HL-60 (cell line): Measurements from ENCODE around the gene ADD1.

ENCODE experiments used
- DNase-seq, 2 experiments: peaks; one replicate each; pipeline ENCODE4 v3.0.0-alpha.2; 2010 to 2020; ENCODE audit warnings: low read depth in 1 of 2, low spot score in 1 of 2
- H3K27ac ChIP-seq: fragments of 250-450 bp; sonication (Bioruptor Pico); replicated peaks from 2 replicates; pipeline ENCODE4 v1.5.1; 2020; ENCODE audit warnings: mild to moderate bottlenecking, moderate library complexity
- H3K27me3 ChIP-seq: fragments of 250-450 bp; sonication (Bioruptor Pico); 2 replicates; pipeline ENCODE4 v1.5.1; 2021; ENCODE audit warnings: mild to moderate bottlenecking, moderate library complexity; ENCODE audit not compliant: insufficient read depth, poor library complexity, severe bottlenecking
- H3K4me3 ChIP-seq: replicated peaks from 2 replicates; pipeline ENCODE4 v1.5.1; 2011; ENCODE audit warnings: mild to moderate bottlenecking, control low read depth, low read length; ENCODE audit not compliant: insufficient read depth
- CTCF ChIP-seq: IDR thresholded peaks from one replicate; pipeline ENCODE4 v1.5.1; 2011; ENCODE audit warnings: low read length, control low read depth, inconsistent platforms; ENCODE audit not compliant: insufficient read depth
- GABPA ChIP-seq: IDR thresholded peaks from 2 replicates; pipeline ENCODE4 v1.6.1; 2012; ENCODE audit warnings: low read depth
- POLR2AphosphoS5 ChIP-seq: IDR thresholded peaks from 2 replicates; pipeline ENCODE4 v1.6.1; 2012; ENCODE audit warnings: low read depth
- SPI1 ChIP-seq: IDR thresholded peaks from 2 replicates; pipeline ENCODE4 v1.6.1; 2012; ENCODE audit warnings: low read depth, mild to moderate bottlenecking, borderline replicate concordance
- TF ChIP-seq, protein P1 (sequence below): IDR thresholded peaks from 2 replicates; pipeline ENCODE4 v1.6.1; 2012; ENCODE audit warnings: low read depth; ENCODE audit not compliant: insufficient replicate concordance

ADD1 gene

DNA sequence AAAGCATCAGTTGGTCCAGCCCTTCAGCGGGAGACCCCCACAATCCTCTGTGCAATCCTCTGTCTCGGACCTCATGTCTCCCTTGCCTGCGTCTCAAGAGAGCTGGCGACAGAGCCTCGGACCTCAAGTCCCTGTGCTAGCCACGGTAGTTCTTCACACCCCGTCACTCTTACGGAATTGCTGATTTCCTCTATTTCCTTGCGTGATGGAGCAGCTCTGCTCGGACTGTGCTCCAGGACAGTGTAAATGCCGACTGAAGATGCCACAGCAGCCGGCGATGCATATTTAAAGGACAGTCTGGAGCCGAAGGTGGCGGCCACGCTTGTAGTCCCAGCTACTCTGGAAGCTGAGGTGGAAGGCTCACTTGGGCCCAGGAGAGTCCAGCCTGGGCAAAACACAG is 121.6 kb downstream of the ADD1 start:
- H3K4me3 ChIP-seq = no peak overlapping the region
- no peak for DNase-seq
- TF ChIP-seq GABPA = no peak
- no peak for TF ChIP-seq SPI1
- TF ChIP-seq, protein P1, sequence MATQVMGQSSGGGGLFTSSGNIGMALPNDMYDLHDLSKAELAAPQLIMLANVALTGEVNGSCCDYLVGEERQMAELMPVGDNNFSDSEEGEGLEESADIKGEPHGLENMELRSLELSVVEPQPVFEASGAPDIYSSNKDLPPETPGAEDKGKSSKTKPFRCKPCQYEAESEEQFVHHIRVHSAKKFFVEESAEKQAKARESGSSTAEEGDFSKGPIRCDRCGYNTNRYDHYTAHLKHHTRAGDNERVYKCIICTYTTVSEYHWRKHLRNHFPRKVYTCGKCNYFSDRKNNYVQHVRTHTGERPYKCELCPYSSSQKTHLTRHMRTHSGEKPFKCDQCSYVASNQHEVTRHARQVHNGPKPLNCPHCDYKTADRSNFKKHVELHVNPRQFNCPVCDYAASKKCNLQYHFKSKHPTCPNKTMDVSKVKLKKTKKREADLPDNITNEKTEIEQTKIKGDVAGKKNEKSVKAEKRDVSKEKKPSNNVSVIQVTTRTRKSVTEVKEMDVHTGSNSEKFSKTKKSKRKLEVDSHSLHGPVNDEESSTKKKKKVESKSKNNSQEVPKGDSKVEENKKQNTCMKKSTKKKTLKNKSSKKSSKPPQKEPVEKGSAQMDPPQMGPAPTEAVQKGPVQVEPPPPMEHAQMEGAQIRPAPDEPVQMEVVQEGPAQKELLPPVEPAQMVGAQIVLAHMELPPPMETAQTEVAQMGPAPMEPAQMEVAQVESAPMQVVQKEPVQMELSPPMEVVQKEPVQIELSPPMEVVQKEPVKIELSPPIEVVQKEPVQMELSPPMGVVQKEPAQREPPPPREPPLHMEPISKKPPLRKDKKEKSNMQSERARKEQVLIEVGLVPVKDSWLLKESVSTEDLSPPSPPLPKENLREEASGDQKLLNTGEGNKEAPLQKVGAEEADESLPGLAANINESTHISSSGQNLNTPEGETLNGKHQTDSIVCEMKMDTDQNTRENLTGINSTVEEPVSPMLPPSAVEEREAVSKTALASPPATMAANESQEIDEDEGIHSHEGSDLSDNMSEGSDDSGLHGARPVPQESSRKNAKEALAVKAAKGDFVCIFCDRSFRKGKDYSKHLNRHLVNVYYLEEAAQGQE = no peak
- TF ChIP-seq CTCF = no peak
- no peak for TF ChIP-seq POLR2AphosphoS5
- no peaks in the 10 kb centered on the region for H3K27me3 ChIP-seq
- H3K27ac ChIP-seq = no peak overlapping the region

DNA sequence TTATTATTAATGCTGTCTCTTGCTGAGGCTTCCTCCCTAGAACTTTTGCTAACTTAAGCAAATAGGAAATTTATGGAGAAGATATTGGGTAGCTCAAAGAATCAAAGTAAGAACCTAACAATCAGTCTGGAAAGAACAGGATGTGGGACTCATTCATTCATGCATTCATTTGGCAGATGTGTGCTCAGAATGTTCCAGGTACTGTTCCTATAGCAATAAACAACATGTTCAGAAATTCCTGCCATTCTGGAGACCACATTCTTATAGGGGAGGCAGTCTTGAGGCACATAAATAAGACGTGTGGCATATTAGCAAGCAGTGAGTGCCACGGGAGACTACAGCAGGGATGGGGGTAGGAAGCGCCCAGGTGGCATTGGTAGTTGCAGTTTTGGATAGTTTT is 124.7 kb downstream of the ADD1 start:
- no peak overlapping the region for H3K4me3 ChIP-seq
- TF ChIP-seq, protein P1 = no peak
- TF ChIP-seq SPI1 (no peak), GABPA (no peak), CTCF (no peak), POLR2AphosphoS5 (no peak)
- no peak overlapping the region for H3K27ac ChIP-seq
- no peaks in the 10 kb centered on the region for H3K27me3 ChIP-seq
- no peak for DNase-seq

DNA sequence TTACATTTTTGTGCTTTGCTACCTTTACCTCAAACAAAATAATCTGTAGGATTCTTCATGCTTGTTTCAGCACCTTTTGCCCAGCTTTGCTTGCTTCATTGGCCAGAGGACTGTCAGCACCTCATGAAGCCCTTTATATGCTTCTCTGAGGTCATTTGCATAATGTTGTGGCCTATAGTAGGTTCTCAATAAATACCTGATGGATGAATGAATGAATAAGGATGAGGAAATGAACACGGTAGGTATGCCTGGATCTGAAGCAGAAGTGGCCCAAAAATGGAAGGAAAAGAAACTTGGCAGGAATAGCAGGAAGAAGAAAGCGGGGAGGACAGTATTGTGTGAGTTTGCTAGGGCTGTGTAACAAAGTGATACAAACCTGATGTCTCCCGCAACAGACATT is 127.6 kb downstream of the ADD1 start:
- no peak for DNase-seq
- Histone ChIP-seq H3K27ac (no peak overlapping the region), H3K27me3 (no peaks in the 10 kb centered on the region), H3K4me3 (no peak overlapping the region)
- TF ChIP-seq, protein P1 = no peak
- no peak for TF ChIP-seq GABPA
- TF ChIP-seq SPI1 = no peak
- no peak for TF ChIP-seq CTCF
- no peak for TF ChIP-seq POLR2AphosphoS5
